Heart right ventricle (tissue), 16 donors: ENCODE measurements around the gene SIN3A. TPM values are rescaled to one million over a fixed set of nuclear protein-coding genes. Genes with fewer than 3 reads are reported as not detected.

Experiments used
- ATAC-seq, 8 donors: fragments of 200-7000 bp; cut with Tn5 transposase; one replicate each; pipeline ENCODE4 v1.9.1; 2020; ENCODE audit warnings: mild to moderate bottlenecking in 8 of 8, moderate library complexity in 8 of 8, moderate number of reproducible peaks in 1 of 8
- DNase-seq, 2 donors: peaks; one replicate each; pipeline ENCODE4 v3.0.0-alpha.2; 2020
- H3K27ac ChIP-seq, 10 donors: fragments of 200-600 bp; sonication (generic) in 2 of 10; one replicate each; pipeline versions ENCODE4 v1.5.0 to v1.8.0; 2020 to 2022; ENCODE audit warnings: mild to moderate bottlenecking in 3 of 10
- H3K27me3 ChIP-seq, 7 donors: fragments of 200-600 bp; one replicate each; pipeline ENCODE4 v1.8.0; 2021 to 2022; ENCODE audit warnings: mild to moderate bottlenecking in 2 of 7
- H3K36me3 ChIP-seq, 9 donors: fragments of 200-600 bp; sonication (generic) in 1 of 9; one replicate each; pipeline versions ENCODE4 v1.5.0 to v1.8.0; 2020 to 2022; ENCODE audit warnings: mild to moderate bottlenecking in 2 of 9
- H3K4me1 ChIP-seq, 9 donors: fragments of 200-600 bp; sonication (generic) in 1 of 9; one replicate each; pipeline versions ENCODE4 v1.5.0 to v1.8.0; 2020 to 2022; ENCODE audit warnings: mild to moderate bottlenecking in 4 of 9
- H3K4me3 ChIP-seq, 10 donors: fragments of 200-600 bp; sonication (generic) in 2 of 10; one replicate each; pipeline versions ENCODE4 v1.5.0 to v1.8.0; 2020 to 2022; ENCODE audit warnings: mild to moderate bottlenecking in 7 of 10, moderate library complexity in 2 of 10
- H3K9me3 ChIP-seq, 11 donors: fragments of 200-600 bp in 10 of 11; sonication (generic) in 2 of 11; one replicate each; pipeline versions ENCODE4 v1.5.0 to v1.8.0; 2013 to 2022; ENCODE audit warnings: mild to moderate bottlenecking in 2 of 11, control low read depth in 1 of 11, moderate library complexity in 1 of 11
- CTCF ChIP-seq, 9 donors: fragments of 200-600 bp; sonication (generic) in 2 of 9; IDR thresholded peaks; one replicate each; pipeline versions ENCODE4 v1.5.0 to v1.8.0; 2021 to 2022; ENCODE audit warnings: antibody characterized with exemption in 9 of 9, mild to moderate bottlenecking in 5 of 9, moderate library complexity in 1 of 9
- WGBS, 2 donors: extraction: QIAGEN DNeasy Blood & Tissue Kit; methylation state at CpG; one replicate each; pipeline ENCODE4 v1.1.7; 2013; ENCODE audit warnings: inconsistent platforms in 1 of 2; 5-methylcytosine and 5-hydroxymethylcytosine counted together
- intact Hi-C, 10 donors: fragments of 100-400 bp; cut with DNase I; formaldehyde crosslinking; loops; one replicate each; pipeline versions ENCODE4 v1.11.1 to v1.14.2; 2022
- polyA plus RNA-seq, 2 donors: library from polyadenylated mRNA; stranded (reverse); fragments of 200-250 nt; gene quantifications; one replicate each; pipeline ENCODE4 v1.2.3, GENCODE V29; 2013
- total RNA-seq, 10 donors: library from RNA; stranded (reverse); fragmentation: NEBNext Ultra II Directional in 3 of 10; extraction: Animal tissue kit (Norgen Biotek cat#: 25700) in 3 of 10; gene quantifications; one replicate each; pipeline versions ENCODE4 v1.2.1 to v1.2.4, GENCODE V29; 2021 to 2023
- donor health status: Arrhythmogenic right ventricular cardiomyopathy.
- donor health status: ischemic (EF 13 %, LVEDD 7.1; RV severe dilation, severe dysfunction).
- donor health status: healthy with polysubstance abuse.
- donor health status: DM: no; HTN: yes; CAD: no.
- donor health status: DM: no; HTN: no; CAD: no.
- donor health status: ischemic (EF 25% LVEDD 6.9; RV normal size, moderate dysfunction).
- donor health status: ischemic (EF 25% LVEDD 5.7; RV mildly dilated, moderate dysfunction).
- donor health status: healthy.
- donor health status: DM: yes; HTN: yes; CAD: no.
- donor health status: Ischemic cardiomyopathy.
- donor health status: ischemic (EF 35%, LVEDD 5.7; RV mildly dilated, moderate dysfunction).
- donor health status: nonischemic (EF 11% LVEDD 7.7; RV severe dilation, severe dysfunction).
- donor health status: DM: yes; HTN: yes; CAD: no.
- donor health status: PGD.
- donor health status: ischemic (EF 29% LVEDD 5.4; RV normal size, mild dysfunction).
- donor health status: nonischemic (EF 23%, LVEDD 6.1; RV moderate dilation, normal function).

SIN3A gene
- total and polyA plus RNA-seq, 12 donors = 7.9 to 41.8 (median 29.3) TPM

- no peak for ATAC-seq
Observed at GRCh38 chr15:75371901-75372688, 79.4 kb downstream of the SIN3A start.

DNA sequence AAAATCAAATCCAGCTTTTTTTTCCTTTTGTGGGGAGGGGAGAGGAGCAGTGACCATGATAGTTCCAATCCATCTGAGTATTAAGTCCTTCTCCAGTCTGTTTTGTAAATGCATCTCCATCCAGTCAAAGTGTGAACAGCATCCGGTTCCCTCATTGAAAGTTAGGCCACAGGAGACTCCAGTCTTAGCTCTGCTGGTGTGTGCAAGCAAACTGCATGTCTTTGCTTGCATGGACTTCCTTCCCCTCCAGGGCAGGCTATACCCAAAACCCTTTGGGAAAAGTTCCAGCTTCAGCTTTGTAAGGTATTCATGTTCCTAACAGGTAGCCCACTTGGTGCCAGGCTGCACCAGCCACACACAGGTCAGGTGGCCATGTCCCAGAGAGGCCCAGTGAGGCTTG is 80.0 kb downstream of the SIN3A start:
- Histone ChIP-seq H3K27me3 (no peaks in the 10 kb centered on the region), H3K4me3 (no peak overlapping the region), H3K27ac (no peak overlapping the region), H3K36me3 (peaks cover 0 to 77% (median 43%) of the 10 kb centered on the region in 9 donors), H3K9me3 (no peaks in the 10 kb centered on the region), H3K4me1 (peaks cover 5 to 25% (median 22%) of the 10 kb centered on the region in 9 donors)
- DNase-seq (no peak), ATAC-seq (no peak)
- intact Hi-C loops = loop anchor here in 1 of 10 donors (5.0 kb wide), 1 partner anchor 81 kb away; the partner anchor contains the start of gene SIN3A
- WGBS, 2 donors = 79 to 86% methylated on average over 1 of the region's 1 CpG
- TF ChIP-seq CTCF (IDR thresholded peaks at IDR 0.05) = no peak

More at GRCh38 chr15:75371901-75372688, 79.4 kb downstream of the SIN3A start:
- 97% methylated on average over 11 of the region's 11 CpGs for WGBS, 2 donors
- Histone ChIP-seq H3K4me1 (peaks cover 5 to 22% (median 18%) of the 10 kb centered on the region in 9 donors), H3K27ac (no peak overlapping the region), H3K36me3 (peaks cover 0 to 77% (median 37%) of the 10 kb centered on the region in 9 donors), H3K9me3 (no peaks in the 10 kb centered on the region), H3K4me3 (no peak overlapping the region), H3K27me3 (no peaks in the 10 kb centered on the region)
- no peak for TF ChIP-seq CTCF (IDR thresholded peaks at IDR 0.05)
- intact Hi-C loops = loop anchor here in 1 of 10 donors (5.0 kb wide), 1 partner anchor 80 kb away; the partner anchor contains the start of gene SIN3A
- no peak for DNase-seq

DNA sequence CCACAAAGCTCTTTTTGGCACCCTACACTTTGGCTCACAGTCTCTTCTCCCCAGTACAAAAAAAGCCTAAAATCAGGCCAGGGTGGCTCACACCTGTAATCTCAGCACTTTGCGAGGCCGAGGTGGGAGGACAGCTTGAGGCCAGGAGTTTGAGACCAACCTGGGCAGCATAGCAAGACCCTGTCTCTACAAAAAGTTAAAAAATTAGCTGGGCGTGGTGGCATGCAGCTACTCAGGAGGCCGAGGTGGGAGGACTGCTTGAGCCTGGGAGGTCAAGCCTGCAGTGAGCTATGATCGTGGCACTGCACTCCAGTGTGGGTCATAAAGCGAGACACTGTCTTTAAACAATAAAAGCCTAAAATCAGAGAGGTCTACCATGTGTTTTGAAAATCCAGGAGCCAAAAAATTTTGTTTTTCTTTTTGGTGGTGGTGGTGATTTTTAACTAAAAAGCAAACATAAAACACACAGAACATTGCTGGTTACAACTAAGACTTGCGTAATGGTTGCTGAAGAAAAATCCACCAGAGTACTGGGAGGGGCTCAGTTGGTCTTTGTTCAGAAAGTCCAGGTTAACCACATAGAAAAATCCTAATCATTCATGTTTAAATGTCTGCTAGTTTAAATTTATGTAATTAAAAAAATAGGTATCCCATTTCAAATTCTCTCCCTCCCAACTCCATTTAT is 81.5 kb downstream of the SIN3A start:
- DNase-seq (no peak), ATAC-seq (no peak)
- Histone ChIP-seq H3K36me3 (peaks cover 0 to 77% (median 43%) of the 10 kb centered on the region in 9 donors), H3K27ac (peak overlapping the region in 4 of 10 donors; percentile 16 to 100 (median 100)), H3K4me3 (no peak overlapping the region), H3K4me1 (peaks cover 5 to 25% (median 22%) of the 10 kb centered on the region in 9 donors), H3K27me3 (no peaks in the 10 kb centered on the region), H3K9me3 (no peaks in the 10 kb centered on the region)
- TF ChIP-seq CTCF (IDR thresholded peaks at IDR 0.05) = no peak
- WGBS, 2 donors = 96 to 97% methylated on average over 7 of the region's 7 CpGs
- intact Hi-C loops = loop anchor here in 6 of 10 donors (5.0 to 10.0 kb wide), 6 partner anchors 82 to 432 kb away; partner anchors contain the start of genes SIN3A (in 4 of the 6), SNUPN (in 2 of the 6) and IMP3 (in 1 of the 6)

- 5 to 6% methylated on average over 23 of the region's 23 CpGs for WGBS, 2 donors
- peak in 6 of 8 donors; percentile 2 to 6 (median 4) for ATAC-seq
- no peak for DNase-seq
- intact Hi-C loops = loop anchor here in 6 of 10 donors (5.0 to 10.0 kb wide), 6 partner anchors 84 to 434 kb away; partner anchors contain the start of genes SIN3A (in 3 of the 6), SNUPN (in 2 of the 6) and IMP3 (in 1 of the 6)
- H3K9me3 ChIP-seq = no peaks in the 10 kb centered on the region
- peaks cover 0 to 77% (median 46%) of the 10 kb centered on the region in 9 donors for H3K36me3 ChIP-seq
- peak overlapping the region; percentile 82 to 100 (median 98) for H3K27ac ChIP-seq
- peak overlapping the region; percentile 80 to 100 (median 91) for H3K4me3 ChIP-seq
- no peak for TF ChIP-seq CTCF (IDR thresholded peaks at IDR 0.05)
- peaks cover 5 to 25% (median 22%) of the 10 kb centered on the region in 9 donors for H3K4me1 ChIP-seq
- no peaks in the 10 kb centered on the region for H3K27me3 ChIP-seq
Observed at GRCh38 chr15:75368689-75369239, 82.7 kb downstream of the SIN3A start.
